DND-41 (cell line): ENCODE results near the gene ISCA1.

Source experiments
- EZH2 ChIP-seq: IDR thresholded peaks from 3 replicates; pipeline ENCODE4 v1.6.1; 2012; ENCODE audit warnings: borderline replicate concordance, low read depth, mild to moderate bottlenecking, moderate library complexity, low read length, inconsistent platforms; ENCODE audit not compliant: severe bottlenecking
- TF ChIP-seq, protein P1 (sequence below): IDR thresholded peaks from 2 replicates; pipeline ENCODE4 v1.5.1; 2012; ENCODE audit warnings: borderline replicate concordance, low read length, moderate library complexity, mild to moderate bottlenecking; ENCODE audit not compliant: poor library complexity, severe bottlenecking; ENCODE audit errors: extremely low read depth

DNA sequence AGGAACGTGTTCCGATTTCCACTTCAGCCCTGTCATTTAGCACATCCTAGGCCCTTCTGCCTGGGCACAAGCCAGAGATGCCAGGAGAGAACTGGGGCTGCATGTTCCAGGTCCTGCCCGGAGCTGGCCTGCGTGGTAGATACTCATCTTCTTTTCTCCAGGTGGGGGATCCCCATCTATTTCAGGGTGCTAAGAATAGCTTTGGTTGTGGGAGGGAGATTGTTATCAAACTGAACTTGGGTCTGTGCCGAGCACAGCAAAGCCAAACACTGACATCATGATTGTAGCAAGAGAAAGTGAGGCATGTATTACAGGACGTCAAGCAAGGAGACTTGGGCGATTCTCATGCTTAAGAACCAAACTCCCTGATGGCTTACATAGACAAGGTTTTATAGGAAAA, 41.1 kb downstream of the ISCA1 start:
- TF ChIP-seq, protein P1, sequence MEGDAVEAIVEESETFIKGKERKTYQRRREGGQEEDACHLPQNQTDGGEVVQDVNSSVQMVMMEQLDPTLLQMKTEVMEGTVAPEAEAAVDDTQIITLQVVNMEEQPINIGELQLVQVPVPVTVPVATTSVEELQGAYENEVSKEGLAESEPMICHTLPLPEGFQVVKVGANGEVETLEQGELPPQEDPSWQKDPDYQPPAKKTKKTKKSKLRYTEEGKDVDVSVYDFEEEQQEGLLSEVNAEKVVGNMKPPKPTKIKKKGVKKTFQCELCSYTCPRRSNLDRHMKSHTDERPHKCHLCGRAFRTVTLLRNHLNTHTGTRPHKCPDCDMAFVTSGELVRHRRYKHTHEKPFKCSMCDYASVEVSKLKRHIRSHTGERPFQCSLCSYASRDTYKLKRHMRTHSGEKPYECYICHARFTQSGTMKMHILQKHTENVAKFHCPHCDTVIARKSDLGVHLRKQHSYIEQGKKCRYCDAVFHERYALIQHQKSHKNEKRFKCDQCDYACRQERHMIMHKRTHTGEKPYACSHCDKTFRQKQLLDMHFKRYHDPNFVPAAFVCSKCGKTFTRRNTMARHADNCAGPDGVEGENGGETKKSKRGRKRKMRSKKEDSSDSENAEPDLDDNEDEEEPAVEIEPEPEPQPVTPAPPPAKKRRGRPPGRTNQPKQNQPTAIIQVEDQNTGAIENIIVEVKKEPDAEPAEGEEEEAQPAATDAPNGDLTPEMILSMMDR: no peak
- TF ChIP-seq EZH2: no peak
